ENCODE measurements around the gene SHISAL1.

GRCh38 chr22:44225812-44226211, 86.9 kb downstream of the SHISAL1 start:
- TF ChIP-seq CTCF (IDR thresholded peaks at IDR 0.05) (no peak), POLR2A (IDR thresholded peaks at IDR 0.05) (no peak)

All from Peyer's patch (tissue), 4 donors.